IPS-18a (cell line): ENCODE data around the gene NMUR1.

Experiments used
- H3K27ac ChIP-seq: one replicate; pipeline ENCODE4 v1.5.1; 2013; ENCODE audit warnings: low read length
- H3K27me3 ChIP-seq: one replicate; pipeline ENCODE4 v1.6.1; 2013; ENCODE audit warnings: mild to moderate bottlenecking, low read length; ENCODE audit not compliant: control insufficient read depth, insufficient read depth
- H3K36me3 ChIP-seq: one replicate; pipeline ENCODE4 v1.6.1; 2013; ENCODE audit warnings: low read depth, low read length; ENCODE audit not compliant: control insufficient read depth
- H3K4me1 ChIP-seq: one replicate; pipeline ENCODE4 v1.6.1; 2013; ENCODE audit warnings: low read depth, low read length; ENCODE audit not compliant: control insufficient read depth
- H3K4me3 ChIP-seq: one replicate; pipeline ENCODE4 v1.5.1; 2013; ENCODE audit warnings: low read length
- H3K9ac ChIP-seq: one replicate; pipeline ENCODE4 v1.6.1; 2013; ENCODE audit warnings: mild to moderate bottlenecking, low read length, moderate library complexity
- H3K9me3 ChIP-seq: one replicate; pipeline ENCODE4 v1.6.1; 2013; ENCODE audit warnings: low read depth, low read length; ENCODE audit not compliant: control insufficient read depth

The NMUR1 gene

DNA sequence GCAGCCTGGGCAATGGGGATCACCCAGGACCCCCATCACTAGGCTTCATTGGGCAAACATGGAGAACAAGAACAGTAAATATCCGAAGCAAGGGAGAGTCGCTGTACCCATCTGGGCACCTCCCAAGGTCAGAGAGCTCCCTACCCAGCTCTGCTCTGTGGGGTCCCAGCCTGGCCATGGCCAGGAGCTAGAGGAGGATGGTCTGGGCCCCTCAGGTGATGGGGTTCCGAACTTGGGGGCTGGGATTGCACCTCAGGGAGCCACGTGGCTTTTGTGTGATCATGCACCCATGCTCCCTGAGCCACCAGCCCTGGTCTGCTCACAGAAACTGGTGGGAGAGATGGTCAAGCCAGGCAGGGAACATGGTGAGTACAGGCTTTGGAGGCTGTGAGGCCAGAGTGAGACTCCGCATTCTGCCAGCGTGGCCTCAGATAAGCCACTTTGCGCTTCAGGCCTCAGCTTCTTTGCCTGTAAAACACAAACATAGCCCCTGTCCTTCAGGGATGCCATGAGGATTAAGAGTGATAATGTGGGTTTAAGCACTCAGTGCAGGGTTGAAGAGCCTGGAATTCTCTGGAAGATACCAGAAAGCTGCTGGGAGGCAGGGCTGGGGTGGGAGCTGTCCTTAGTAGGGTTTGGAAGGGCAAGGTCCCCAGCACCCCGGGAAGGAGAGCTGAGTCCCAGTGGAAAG, 3.0 kb upstream of the NMUR1 start:
- Histone ChIP-seq H3K9me3 (no peaks in the 10 kb centered on the region), H3K27me3 (peaks cover 22% of the 10 kb centered on the region), H3K27ac (no peak overlapping the region), H3K4me3 (no peak overlapping the region), H3K4me1 (no peaks in the 10 kb centered on the region), H3K9ac (no peak overlapping the region), H3K36me3 (no peaks in the 10 kb centered on the region)

DNA sequence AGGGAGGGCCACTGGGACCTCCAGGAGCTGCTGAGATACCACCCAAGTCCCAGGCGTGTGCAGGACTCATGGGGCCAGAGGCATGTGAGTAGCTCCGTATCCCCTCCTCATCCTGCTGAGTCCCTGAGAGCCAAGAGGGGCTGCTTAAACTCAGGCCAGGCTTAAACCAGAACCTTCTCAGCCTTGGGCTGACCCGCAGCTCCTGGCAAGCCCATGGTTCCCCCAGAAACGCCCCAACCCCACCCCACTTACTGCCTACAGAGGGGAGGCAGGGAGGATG, 2.5 kb upstream of the NMUR1 start:
- no peaks in the 10 kb centered on the region for H3K36me3 ChIP-seq
- no peak overlapping the region for H3K4me3 ChIP-seq
- H3K27ac ChIP-seq, result no peak overlapping the region
- no peaks in the 10 kb centered on the region for H3K9me3 ChIP-seq
- H3K4me1 ChIP-seq, result no peaks in the 10 kb centered on the region
- H3K27me3 ChIP-seq, result peaks cover 22% of the 10 kb centered on the region
- no peak overlapping the region for H3K9ac ChIP-seq

DNA sequence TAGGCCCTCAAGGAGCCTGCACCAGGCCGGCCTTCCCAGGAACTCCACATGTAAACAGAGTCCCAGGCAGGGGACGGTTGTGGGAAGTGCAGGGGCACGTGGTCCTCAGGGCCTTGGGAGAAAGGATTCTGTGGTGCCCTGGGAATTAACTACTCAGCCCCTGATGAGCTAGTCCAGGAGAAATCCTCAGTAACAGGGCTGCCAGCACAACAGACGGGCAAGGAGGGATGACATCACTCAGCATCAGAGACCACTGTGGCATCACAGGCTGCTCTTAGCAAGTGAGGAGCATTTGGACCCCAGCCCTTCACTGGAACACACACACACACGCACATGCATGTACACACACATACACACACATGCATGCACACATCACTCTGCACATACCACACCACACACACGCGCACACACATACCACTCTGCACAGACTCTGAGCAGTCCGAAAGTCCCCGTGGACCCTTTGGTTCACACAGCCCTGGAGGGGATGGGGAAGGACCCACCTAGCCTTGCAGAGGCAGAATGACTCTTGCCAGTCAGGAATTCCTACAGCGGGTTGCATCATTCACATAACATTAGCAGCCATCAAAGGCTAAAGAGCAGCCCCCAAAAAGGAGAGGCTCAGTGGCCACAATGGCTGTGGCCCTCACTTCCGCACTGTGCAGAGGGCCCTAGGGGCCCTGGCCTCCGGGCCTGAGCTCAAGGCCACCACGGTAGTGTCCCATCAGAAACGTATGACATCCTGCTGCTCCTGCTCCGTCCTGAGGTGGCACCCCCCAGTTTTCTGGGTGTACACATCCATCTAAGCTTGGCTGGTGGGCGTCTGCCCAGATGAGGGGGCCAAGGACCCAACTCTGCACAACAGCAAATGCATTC, 1.9 kb upstream of the NMUR1 start:
- H3K27me3 ChIP-seq, result peaks cover 22% of the 10 kb centered on the region
- no peaks in the 10 kb centered on the region for H3K9me3 ChIP-seq
- no peak overlapping the region for H3K4me3 ChIP-seq
- H3K9ac ChIP-seq, result no peak overlapping the region
- no peaks in the 10 kb centered on the region for H3K36me3 ChIP-seq
- no peaks in the 10 kb centered on the region for H3K4me1 ChIP-seq
- H3K27ac ChIP-seq, result no peak overlapping the region

DNA sequence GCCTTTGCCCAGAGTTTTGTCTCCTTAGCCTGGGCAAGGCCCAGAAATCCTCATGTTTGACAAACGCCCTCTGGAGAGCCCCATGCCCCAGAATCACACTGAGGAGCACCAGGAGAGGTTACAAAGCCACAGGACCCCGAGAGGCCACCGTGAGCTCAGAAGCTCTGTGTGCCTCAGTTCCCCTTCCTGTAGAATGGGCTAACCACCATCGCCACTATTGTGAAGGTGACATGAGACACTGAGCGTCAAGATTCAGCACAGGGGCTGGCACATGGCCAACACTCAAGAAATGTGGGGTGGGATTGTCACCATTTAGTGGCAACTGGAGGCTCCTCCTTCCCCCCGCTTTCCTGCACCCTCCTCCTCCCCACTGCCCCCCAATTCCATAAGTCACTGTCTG, 1.2 kb upstream of the NMUR1 start:
- no peaks in the 10 kb centered on the region for H3K4me1 ChIP-seq
- H3K27me3 ChIP-seq, result peaks cover 22% of the 10 kb centered on the region
- no peaks in the 10 kb centered on the region for H3K9me3 ChIP-seq
- H3K4me3 ChIP-seq, result no peak overlapping the region
- H3K36me3 ChIP-seq, result no peaks in the 10 kb centered on the region
- no peak overlapping the region for H3K9ac ChIP-seq
- H3K27ac ChIP-seq, result no peak overlapping the region

DNA sequence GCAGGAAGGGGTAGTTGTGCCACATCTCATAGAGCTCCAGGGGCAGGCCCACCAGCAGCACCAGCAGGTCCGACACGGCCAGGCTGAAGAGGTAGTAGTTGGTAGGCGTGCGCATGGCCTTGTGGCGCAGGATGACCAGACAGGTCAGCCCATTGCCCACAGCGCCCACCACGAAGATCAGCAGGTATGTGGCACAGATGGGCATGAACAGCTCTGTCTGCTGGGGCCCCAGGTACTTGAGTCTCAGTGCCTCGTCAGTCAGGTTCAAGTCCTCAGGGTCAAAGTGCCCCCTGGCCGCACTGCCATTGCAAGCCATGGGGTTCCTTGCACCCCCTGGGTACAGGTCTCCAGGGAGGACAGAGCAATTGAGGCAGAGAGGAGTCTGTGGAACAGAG, 1.6 kb downstream of the NMUR1 start:
- no peak overlapping the region for H3K9ac ChIP-seq
- H3K27ac ChIP-seq, result no peak overlapping the region
- no peaks in the 10 kb centered on the region for H3K36me3 ChIP-seq
- H3K9me3 ChIP-seq, result no peaks in the 10 kb centered on the region
- no peaks in the 10 kb centered on the region for H3K4me1 ChIP-seq
- peaks cover 22% of the 10 kb centered on the region for H3K27me3 ChIP-seq
- H3K4me3 ChIP-seq, result no peak overlapping the region

DNA sequence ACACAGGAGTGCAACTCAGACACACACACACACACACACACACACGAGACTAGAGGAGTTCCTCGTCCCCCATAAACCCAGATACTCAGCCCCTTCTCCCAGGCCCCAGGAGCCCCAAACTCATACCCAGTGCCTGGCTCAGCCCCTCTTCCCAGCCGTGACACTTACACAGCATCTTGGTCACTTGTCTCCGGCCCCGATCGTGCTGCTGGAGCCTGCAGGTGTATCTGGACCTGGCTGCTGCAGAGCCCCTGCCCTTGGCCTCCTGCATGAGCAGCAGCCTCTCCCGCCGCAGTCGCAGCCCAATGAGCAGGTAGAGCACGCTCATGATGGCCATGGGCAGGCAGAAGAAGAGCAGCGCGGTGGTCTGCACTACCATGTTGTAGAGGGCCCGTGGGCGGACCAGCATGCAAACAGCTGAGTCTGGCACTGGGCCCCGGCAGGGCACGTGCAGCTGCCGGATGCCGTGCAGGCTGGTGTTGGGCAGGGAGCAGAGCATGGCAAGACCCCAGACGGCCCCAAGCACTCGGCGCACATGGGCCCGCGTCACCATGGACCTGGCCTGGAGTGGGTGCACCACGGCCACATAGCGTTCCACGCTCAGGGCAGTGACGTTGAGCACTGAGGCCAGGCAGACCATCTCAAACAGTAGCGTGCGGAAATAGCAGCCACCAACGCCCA, 2.1 kb downstream of the NMUR1 start:
- H3K36me3 ChIP-seq, result no peaks in the 10 kb centered on the region
- H3K9me3 ChIP-seq, result no peaks in the 10 kb centered on the region
- no peak overlapping the region for H3K9ac ChIP-seq
- no peak overlapping the region for H3K27ac ChIP-seq
- H3K4me1 ChIP-seq, result no peaks in the 10 kb centered on the region
- peaks cover 22% of the 10 kb centered on the region for H3K27me3 ChIP-seq
- H3K4me3 ChIP-seq, result no peak overlapping the region

DNA sequence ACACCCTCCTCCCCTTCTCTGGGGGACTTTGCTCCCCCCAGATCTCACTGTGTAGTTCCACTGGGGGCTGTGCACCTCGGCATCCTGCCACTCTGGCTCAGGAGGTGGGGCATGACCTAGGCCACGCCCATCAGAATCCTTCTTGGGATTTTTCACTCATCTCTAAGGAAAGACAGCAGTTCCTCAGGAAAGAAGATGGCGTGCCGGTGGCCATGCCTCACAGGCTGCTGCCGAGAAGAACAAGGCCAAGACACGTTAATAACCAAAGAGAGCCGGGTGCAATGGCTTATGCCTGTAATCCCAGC, 3.2 kb downstream of the NMUR1 start:
- Histone ChIP-seq H3K4me1 (no peaks in the 10 kb centered on the region), H3K36me3 (no peaks in the 10 kb centered on the region), H3K9me3 (no peaks in the 10 kb centered on the region), H3K27ac (no peak overlapping the region), H3K9ac (no peak overlapping the region), H3K4me3 (no peak overlapping the region), H3K27me3 (peaks cover 22% of the 10 kb centered on the region)

DNA sequence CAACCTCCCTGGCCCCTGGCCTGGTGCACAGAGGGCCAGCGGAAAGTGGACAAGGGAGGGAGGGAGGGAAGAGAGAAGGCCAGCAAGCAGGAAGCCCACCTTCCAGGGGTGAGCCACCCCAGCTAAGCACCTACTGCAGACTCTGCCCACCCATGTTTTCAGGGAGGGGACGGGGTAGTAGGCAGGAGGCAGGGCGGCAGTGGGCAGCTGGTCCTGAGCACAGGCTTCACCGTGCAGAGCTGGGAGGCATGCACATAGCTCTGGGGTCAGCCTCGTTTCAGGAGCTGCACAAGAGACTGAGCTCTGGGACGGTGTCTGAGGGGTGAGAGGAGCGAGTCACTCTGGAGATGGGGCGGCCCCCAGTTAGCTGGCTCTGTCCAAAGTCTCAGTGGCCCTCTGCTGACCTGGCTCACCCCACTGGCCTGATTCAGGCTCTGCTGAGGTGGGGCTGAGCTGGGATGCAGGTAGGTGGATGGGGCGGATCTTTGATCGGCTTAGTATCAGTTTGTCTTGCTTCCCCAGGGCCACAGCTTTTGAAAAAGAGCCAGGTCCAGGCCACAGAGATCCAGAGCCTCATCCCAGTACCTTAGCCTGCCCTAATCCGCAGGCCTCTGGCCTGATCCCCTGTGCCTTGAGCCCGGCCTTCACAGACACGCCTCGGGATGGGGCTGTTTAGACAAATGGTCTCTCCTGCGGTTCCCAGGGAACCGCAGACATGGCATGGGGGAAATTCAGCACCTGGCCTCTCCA, 3.7 kb downstream of the NMUR1 start:
- Histone ChIP-seq H3K4me3 (no peak overlapping the region), H3K27ac (no peak overlapping the region), H3K4me1 (no peaks in the 10 kb centered on the region), H3K9ac (no peak overlapping the region), H3K27me3 (peaks cover 22% of the 10 kb centered on the region), H3K9me3 (no peaks in the 10 kb centered on the region), H3K36me3 (no peaks in the 10 kb centered on the region)

DNA sequence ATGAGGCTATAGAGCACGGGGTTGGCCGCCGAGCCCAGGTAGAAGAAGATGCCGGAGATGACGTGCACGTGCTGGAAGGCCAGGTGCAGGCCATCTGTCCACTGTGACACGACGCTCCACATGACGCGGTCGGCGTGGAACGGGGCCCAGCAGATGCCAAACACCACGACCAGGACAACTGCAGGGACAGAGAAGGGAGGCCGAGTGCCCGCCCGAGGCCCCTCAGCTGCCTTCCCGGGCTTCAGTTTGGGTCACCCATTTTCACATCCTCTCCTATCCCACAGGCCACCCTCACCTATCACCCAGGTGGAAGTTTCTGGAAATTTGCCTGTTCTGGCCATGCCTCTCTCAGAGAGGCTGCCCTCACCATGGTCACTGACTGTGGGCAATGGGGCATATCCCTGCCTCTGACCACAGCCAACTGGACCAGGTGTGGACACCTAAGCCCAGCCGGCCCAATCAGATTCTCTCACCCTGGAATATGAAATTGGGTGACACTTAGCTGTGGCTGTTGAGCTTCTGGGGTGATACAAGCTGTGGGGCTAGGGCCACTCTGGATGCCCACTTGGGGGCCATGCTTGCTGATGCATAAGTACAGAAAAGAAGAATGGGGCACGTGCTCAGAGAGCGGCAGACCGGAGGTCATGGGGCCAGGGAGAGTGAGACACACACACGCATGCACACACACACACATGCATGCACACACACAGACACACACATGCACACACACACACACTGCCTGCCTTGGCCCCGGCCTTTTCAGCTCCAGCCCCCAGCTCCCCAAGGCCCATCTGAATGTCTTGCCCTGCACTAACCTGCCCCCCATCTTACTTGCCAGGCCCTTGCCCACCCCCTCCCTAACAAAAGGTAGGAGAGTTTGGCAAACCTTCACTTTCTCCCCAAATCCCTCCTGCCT, 4.7 kb downstream of the NMUR1 start:
- no peaks in the 10 kb centered on the region for H3K4me1 ChIP-seq
- H3K27ac ChIP-seq, result no peak overlapping the region
- H3K27me3 ChIP-seq, result peaks cover 18% of the 10 kb centered on the region
- H3K9me3 ChIP-seq, result no peaks in the 10 kb centered on the region
- no peaks in the 10 kb centered on the region for H3K36me3 ChIP-seq
- no peak overlapping the region for H3K4me3 ChIP-seq
- H3K9ac ChIP-seq, result no peak overlapping the region

DNA sequence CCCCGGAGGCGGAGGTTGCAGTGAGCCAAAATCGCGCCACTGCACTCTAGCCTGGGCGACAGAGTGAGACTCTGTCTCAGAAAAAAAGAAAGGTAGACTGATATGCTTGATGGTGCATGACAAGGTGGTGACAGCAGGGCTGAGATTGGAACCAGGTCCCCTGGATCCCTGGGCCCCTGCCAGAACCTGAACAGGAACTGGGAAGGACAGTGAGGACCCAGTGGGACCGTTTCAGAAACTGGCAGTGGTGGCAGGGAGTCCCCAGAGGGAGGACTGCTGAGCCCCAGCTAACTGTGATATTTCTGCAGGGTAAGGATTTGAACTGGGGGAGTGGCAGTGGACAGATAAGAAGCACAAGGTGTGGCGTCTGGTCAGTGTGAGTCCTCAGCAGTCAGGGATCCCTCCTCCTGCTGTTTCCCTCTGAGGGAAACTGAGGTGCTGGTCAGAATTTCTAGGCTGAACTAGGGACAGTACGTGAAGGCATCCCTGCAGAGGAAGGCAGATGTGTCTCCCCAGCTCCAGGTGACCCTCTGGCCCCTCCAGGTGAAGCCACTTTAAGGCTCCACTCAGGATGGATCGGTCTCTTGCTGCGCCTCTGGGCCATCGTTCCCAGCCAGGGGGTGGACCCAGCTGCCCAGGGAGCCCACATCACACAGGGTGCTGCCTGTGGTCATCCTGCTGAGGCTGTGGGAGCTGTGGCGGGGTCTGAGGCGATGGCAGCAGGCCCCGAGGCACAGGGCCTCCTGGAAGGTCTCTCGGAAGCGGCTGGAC, 5.6 kb downstream of the NMUR1 start:
- no peaks in the 10 kb centered on the region for H3K9me3 ChIP-seq
- no peak overlapping the region for H3K9ac ChIP-seq
- no peaks in the 10 kb centered on the region for H3K4me1 ChIP-seq
- peaks cover 11% of the 10 kb centered on the region for H3K27me3 ChIP-seq
- H3K27ac ChIP-seq, result no peak overlapping the region
- H3K4me3 ChIP-seq, result no peak overlapping the region
- H3K36me3 ChIP-seq, result no peaks in the 10 kb centered on the region
